ENCODE measurements around the gene MACROD2.
"Not testable (repeated sequence)": the region's sequence is repeated elsewhere in the genome, so short reads cannot be mapped to it uniquely, and the experiment has no call there.

The MACROD2 gene

GRCh38 chr20:14259689-14260088 lies 264.4 kb downstream of the MACROD2 start:
- no peak for DNase-seq (ENCODE audit: low read depth in 4 of 4, low spot score in 1 of 4)

- no peak for DNase-seq (ENCODE audit: low read depth in 4 of 4, low spot score in 1 of 4)
These were observed 265.1 kb downstream of the MACROD2 start for GRCh38 chr20:14260367-14260766.

- no peak for DNase-seq (ENCODE audit: low read depth in 4 of 4, low spot score in 1 of 4)
These were observed 269.6 kb downstream of the MACROD2 start for GRCh38 chr20:14264869-14265268.

GRCh38 chr20:14266246-14266645 lies 270.9 kb downstream of the MACROD2 start:
- no peak for DNase-seq (ENCODE audit: low read depth in 4 of 4, low spot score in 1 of 4)

GRCh38 chr20:14270751-14271150 lies 275.4 kb downstream of the MACROD2 start:
- DNase-seq (ENCODE audit: low read depth in 4 of 4, low spot score in 1 of 4), result not testable (repeated sequence)

GRCh38 chr20:14282140-14282539 lies 286.8 kb downstream of the MACROD2 start:
- no peak for DNase-seq (ENCODE audit: low read depth in 4 of 4, low spot score in 1 of 4)

- no peak for DNase-seq (ENCODE audit: low read depth in 4 of 4, low spot score in 1 of 4)
These were observed 289.1 kb downstream of the MACROD2 start for GRCh38 chr20:14284443-14284842.

GRCh38 chr20:14288341-14289330 lies 293.3 kb downstream of the MACROD2 start:
- no peak for DNase-seq (ENCODE audit: low read depth in 4 of 4, low spot score in 1 of 4)

- DNase-seq (ENCODE audit: low read depth in 4 of 4, low spot score in 1 of 4), result no peak
These were observed 296.2 kb downstream of the MACROD2 start for GRCh38 chr20:14291502-14291901.

- no peak for DNase-seq (ENCODE audit: low read depth in 4 of 4, low spot score in 1 of 4)
These were observed 299.9 kb downstream of the MACROD2 start for GRCh38 chr20:14295238-14295637.

GRCh38 chr20:14295770-14296309 lies 300.5 kb downstream of the MACROD2 start:
- no peak for DNase-seq (ENCODE audit: low read depth in 4 of 4, low spot score in 1 of 4)

- DNase-seq (ENCODE audit: low read depth in 4 of 4, low spot score in 1 of 4), result no peak
These were observed 304.5 kb downstream of the MACROD2 start for GRCh38 chr20:14299831-14300230.

GRCh38 chr20:14303106-14303505 lies 307.8 kb downstream of the MACROD2 start:
- no peak for DNase-seq (ENCODE audit: low read depth in 4 of 4, low spot score in 1 of 4)

GRCh38 chr20:14303651-14304050 lies 308.3 kb downstream of the MACROD2 start:
- no peak for DNase-seq (ENCODE audit: low read depth in 4 of 4, low spot score in 1 of 4)

GRCh38 chr20:14304472-14304871 lies 309.2 kb downstream of the MACROD2 start:
- no peak for DNase-seq (ENCODE audit: low read depth in 4 of 4, low spot score in 1 of 4)

GRCh38 chr20:14307956-14308355 lies 312.6 kb downstream of the MACROD2 start:
- DNase-seq (ENCODE audit: low read depth in 4 of 4, low spot score in 1 of 4), result no peak

GRCh38 chr20:14310977-14311627 lies 315.8 kb downstream of the MACROD2 start:
- DNase-seq (ENCODE audit: low read depth in 4 of 4, low spot score in 1 of 4), result no peak

- DNase-seq (ENCODE audit: low read depth in 4 of 4, low spot score in 1 of 4), result no peak
These were observed 316.7 kb downstream of the MACROD2 start for GRCh38 chr20:14312001-14312400.

- DNase-seq (ENCODE audit: low read depth in 4 of 4, low spot score in 1 of 4), result no peak
These were observed 318.2 kb downstream of the MACROD2 start for GRCh38 chr20:14313341-14314020.

GRCh38 chr20:14319704-14320103 lies 324.4 kb downstream of the MACROD2 start:
- DNase-seq (ENCODE audit: low read depth in 4 of 4, low spot score in 1 of 4), result no peak

- no peak for DNase-seq (ENCODE audit: low read depth in 4 of 4, low spot score in 1 of 4)
These were observed 336.3 kb downstream of the MACROD2 start for GRCh38 chr20:14331646-14332045.
